GM12892 (cell line): ENCODE results near the gene PDF.

Experiments used
- POLR2A ChIP-seq: IDR thresholded peaks from 2 replicates; pipeline ENCODE4 v1.6.1; 2011; ENCODE audit warnings: low read depth, low read length, control low read depth
- POLR2AphosphoS5 ChIP-seq: IDR thresholded peaks from 2 replicates; pipeline ENCODE4 v1.6.1; 2011; ENCODE audit warnings: low read depth, low read length, control low read depth
- TAF1 ChIP-seq: IDR thresholded peaks from 2 replicates; pipeline ENCODE4 v1.6.1; 2011; ENCODE audit warnings: low read depth, mild to moderate bottlenecking, control low read depth, low read length, borderline replicate concordance

DNA sequence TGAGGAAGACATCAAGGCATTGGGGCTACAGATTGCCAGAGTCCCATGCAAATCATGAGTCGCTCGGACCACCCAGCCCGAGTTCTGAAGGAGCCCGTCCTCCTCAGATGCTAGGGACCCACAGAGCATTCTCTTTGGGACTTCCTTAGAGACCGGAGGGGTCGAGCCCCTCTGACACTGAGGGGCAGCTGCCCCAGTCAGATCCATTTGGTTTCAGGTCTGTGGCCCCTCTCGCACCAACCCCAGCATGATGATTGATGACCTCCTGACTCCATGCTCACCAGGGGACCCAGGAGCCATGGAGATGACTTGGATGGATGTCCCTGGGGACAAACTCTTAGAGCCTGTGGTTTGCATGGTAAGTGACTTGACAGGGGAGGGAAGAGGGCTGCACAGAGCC is 8.0 kb downstream of the PDF start:
- TF ChIP-seq POLR2A, result no peak
- no peak for TF ChIP-seq POLR2AphosphoS5
- TF ChIP-seq TAF1, result no peak
